GM21576 (cell line): Measurements from ENCODE around the gene ZBTB32.

Source experiments
- ATAC-seq: cut with Tn5 transposase; IDR thresholded peaks from one replicate; pipeline ENCODE4 v1.9.1; 2021; ENCODE audit warnings: mild to moderate bottlenecking, moderate library complexity; ENCODE audit not compliant: unreplicated experiment

ZBTB32 gene

GRCh38 chr19:35693835-35694599 lies 10.3 kb upstream of the ZBTB32 start:
- peak; percentile 79 for ATAC-seq

- ATAC-seq = no peak
These were observed 8.4 kb upstream of the ZBTB32 start for GRCh38 chr19:35695895-35696422.

GRCh38 chr19:35696835-35697234 lies 7.5 kb upstream of the ZBTB32 start:
- ATAC-seq = no peak

- ATAC-seq = peak; percentile 88
These were observed 1.9 kb upstream of the ZBTB32 start for GRCh38 chr19:35702223-35703012.

- no peak for ATAC-seq
These were observed 1.0 kb upstream of the ZBTB32 start for GRCh38 chr19:35703343-35703742.

- ATAC-seq = no peak
These were observed 4.0 kb downstream of the ZBTB32 start for GRCh38 chr19:35708391-35708790.

- peak; percentile 31 for ATAC-seq
These were observed 6.7 kb downstream of the ZBTB32 start for GRCh38 chr19:35710784-35711723.

- ATAC-seq = no peak
These were observed 8.5 kb downstream of the ZBTB32 start for GRCh38 chr19:35712567-35713505.

- no peak for ATAC-seq
These were observed 9.1 kb downstream of the ZBTB32 start for GRCh38 chr19:35713506-35713850.

- ATAC-seq = no peak
These were observed 9.6 kb downstream of the ZBTB32 start for GRCh38 chr19:35713904-35714495.

- ATAC-seq = no peak
These were observed 10.4 kb downstream of the ZBTB32 start for GRCh38 chr19:35714601-35715354.

- ATAC-seq = no peak
These were observed 11.0 kb downstream of the ZBTB32 start for GRCh38 chr19:35715355-35715809.

- no peak for ATAC-seq
These were observed 11.8 kb downstream of the ZBTB32 start for GRCh38 chr19:35715981-35716800.

- peak; percentile 55 for ATAC-seq
These were observed 12.7 kb downstream of the ZBTB32 start for GRCh38 chr19:35716801-35717664.

- peak; percentile 1 for ATAC-seq
These were observed 13.4 kb downstream of the ZBTB32 start, which contains the start of gene KMT2B for GRCh38 chr19:35717665-35718344. TSS of gene KMT2B (plus strand) at chr19:35718003. CDS start at chr19:35718019, 16 bp downstream.
